LNCaP clone FGC (cell line): Measurements from ENCODE around the gene PCCA.

ENCODE experiments used
- DNase-seq: peaks from one replicate; pipeline ENCODE4 v3.0.0-alpha.2; 2011; ENCODE audit warnings: low read depth
- H3K4me3 ChIP-seq: 2 replicates; pipeline ENCODE4 v1.5.1; 2011; ENCODE audit warnings: mild to moderate bottlenecking, low read depth, low read length, control low read depth
- TF ChIP-seq, protein P1 (sequence below): IDR thresholded peaks from 2 replicates; pipeline ENCODE4 v1.5.1; 2012; ENCODE audit warnings: mild to moderate bottlenecking; ENCODE audit not compliant: control insufficient read depth, insufficient read depth; ENCODE audit errors: extremely low read depth

PCCA gene

DNA sequence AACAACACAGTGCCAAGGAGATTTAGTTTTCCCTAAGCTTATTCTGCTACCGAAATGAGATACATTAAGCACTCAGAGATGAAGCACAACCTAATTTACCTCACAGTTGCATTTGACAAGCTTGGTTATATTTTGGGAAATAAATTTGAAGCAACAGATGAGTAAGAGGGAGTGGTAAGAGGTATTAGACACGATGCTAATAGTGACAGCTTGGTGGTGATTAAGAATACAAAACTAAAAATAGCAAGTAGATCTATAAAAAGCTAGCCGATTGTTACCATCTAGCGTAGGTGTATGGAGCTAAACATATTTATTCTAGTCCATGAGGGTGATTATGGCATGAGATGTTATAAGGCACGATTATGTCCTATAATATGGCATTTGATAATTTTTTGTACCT lies 208.5 kb downstream of the PCCA start:
- no peak for DNase-seq
- TF ChIP-seq, protein P1, sequence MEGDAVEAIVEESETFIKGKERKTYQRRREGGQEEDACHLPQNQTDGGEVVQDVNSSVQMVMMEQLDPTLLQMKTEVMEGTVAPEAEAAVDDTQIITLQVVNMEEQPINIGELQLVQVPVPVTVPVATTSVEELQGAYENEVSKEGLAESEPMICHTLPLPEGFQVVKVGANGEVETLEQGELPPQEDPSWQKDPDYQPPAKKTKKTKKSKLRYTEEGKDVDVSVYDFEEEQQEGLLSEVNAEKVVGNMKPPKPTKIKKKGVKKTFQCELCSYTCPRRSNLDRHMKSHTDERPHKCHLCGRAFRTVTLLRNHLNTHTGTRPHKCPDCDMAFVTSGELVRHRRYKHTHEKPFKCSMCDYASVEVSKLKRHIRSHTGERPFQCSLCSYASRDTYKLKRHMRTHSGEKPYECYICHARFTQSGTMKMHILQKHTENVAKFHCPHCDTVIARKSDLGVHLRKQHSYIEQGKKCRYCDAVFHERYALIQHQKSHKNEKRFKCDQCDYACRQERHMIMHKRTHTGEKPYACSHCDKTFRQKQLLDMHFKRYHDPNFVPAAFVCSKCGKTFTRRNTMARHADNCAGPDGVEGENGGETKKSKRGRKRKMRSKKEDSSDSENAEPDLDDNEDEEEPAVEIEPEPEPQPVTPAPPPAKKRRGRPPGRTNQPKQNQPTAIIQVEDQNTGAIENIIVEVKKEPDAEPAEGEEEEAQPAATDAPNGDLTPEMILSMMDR: no peak
- H3K4me3 ChIP-seq: no peak overlapping the region

DNA sequence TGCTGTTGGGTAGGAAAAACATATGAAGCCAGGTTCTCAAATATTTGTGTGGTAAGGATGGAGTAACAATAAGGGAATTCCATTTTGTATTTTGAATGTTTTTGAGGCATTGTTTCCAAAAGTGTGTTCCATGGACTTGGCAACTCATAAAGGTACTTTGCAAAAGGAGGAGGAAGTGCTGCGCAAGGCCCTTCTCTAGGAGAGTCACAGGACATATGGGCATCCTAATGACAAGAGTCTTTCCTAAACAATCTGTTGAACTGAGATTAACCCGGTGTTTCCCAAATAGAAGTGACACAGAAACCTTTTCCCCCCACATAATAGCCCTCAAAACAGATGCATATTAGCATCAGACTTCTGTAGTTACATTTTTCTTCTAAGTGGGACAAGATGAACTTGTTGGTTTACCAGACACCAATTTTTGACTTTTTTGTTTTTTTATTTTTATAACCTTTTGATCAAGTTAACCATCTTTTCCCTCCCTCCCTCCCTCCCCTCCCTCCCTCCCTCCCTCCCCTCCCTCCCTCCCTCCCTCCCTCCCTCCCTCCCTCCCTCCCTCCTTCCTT lies 209.3 kb downstream of the PCCA start:
- TF ChIP-seq, protein P1: no peak
- H3K4me3 ChIP-seq: no peak overlapping the region
- no peak for DNase-seq

DNA sequence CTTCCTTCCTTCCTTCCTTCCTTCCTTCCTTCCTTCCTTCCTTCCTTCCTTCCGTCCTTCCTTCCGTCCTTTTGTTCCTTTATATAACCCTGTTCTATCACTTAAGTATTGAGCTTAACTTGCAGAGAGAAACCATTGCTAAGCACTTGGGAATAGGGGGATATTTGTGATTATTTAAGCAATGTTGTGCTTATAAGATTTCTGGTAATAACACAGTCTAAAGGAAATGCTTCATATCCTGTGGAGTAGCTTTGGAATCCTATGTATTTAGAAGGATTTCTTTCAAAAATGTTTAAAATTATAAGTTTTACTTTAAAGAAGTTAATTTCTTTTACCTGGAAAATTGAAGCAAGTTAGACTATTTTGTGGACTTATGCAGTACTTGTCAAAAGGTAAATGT lies 209.8 kb downstream of the PCCA start:
- DNase-seq: no peak
- H3K4me3 ChIP-seq: no peak overlapping the region
- TF ChIP-seq, protein P1: no peak

DNA sequence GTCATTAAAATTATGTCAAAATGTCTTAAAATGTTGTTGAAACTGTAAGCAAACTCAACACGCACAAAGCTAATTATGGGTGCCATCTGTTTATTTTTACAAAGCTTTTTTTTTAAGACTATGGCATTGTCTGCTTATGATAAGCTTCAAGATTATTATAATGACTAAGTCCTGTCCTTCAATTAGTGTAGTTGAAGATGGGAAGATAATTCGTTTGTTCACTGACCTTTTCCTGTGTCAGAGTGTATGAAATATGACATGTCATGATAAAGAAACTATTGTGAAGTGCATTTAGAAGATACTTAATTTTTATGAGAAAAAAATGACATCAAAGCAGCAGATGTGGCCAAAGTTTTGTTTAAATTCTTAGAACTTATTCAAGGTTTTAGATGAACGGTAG lies 211.3 kb downstream of the PCCA start:
- no peak overlapping the region for H3K4me3 ChIP-seq
- TF ChIP-seq, protein P1: no peak
- DNase-seq: no peak

DNA sequence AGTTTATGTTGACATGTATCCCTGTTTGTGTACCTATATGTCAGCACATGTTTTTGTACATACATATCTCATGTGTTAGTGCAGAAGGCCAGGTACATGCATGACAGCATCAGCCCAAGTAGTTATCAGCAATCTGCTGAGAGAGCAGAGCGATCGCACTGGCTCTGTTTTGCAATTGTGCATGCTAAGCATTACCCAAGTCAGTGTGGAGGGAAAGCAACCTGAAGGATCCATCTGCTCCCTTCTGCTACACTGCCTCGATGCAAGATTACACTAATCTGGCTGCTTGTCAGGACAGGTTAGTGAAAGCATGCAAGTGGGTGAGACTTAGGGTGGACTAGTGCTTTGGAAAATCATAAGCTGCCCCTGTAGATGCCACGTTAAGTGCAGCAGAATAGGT lies 211.8 kb downstream of the PCCA start:
- no peak for DNase-seq
- TF ChIP-seq, protein P1: no peak
- no peak overlapping the region for H3K4me3 ChIP-seq

DNA sequence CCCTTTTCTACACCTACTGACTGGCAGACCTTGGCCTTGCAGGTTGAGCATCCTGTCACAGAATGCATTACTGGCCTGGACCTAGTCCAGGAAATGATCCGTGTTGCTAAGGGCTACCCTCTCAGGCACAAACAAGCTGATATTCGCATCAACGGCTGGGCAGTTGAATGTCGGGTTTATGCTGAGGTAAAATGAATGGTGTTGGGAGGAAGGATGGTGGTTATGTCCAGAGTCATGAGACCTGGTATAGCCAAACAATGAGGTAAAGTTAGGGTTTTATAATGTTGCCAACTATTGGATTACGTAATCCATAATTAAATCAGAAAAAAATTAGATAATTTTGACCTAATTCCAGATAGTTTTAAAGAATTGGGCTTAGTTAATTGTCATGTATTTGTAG lies 212.5 kb downstream of the PCCA start:
- DNase-seq: no peak
- no peak overlapping the region for H3K4me3 ChIP-seq
- TF ChIP-seq, protein P1: no peak

DNA sequence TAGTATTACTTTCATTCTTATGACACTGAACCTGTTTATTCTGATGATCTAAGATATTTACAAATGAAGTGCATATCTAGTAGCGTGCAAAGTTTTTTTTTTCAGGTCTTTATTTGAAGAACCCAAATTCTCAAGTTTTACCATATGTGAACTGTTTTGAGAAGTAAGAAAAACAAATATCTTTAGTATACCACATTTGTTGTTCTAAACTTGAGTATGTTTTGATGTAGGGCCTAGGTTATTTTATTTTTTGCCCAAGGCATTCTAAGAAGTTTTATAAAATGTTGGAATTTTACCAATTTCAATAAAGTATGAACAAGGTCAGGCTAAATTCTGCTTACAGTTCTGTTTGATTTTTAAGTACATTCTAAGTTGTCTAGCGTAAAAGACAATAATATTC lies 213.5 kb downstream of the PCCA start:
- DNase-seq: no peak
- no peak overlapping the region for H3K4me3 ChIP-seq

More for the DNA sequence above, 213.5 kb downstream of the PCCA start:
- TF ChIP-seq, protein P1: no peak
